Psoas muscle (tissue), 8 donors: Measurements from ENCODE around the gene TNC. TPM values are rescaled to one million over a fixed set of nuclear protein-coding genes. Genes with fewer than 3 reads are reported as not detected.

ENCODE experiments used
- ATAC-seq, 4 donors: fragments of 200-7000 bp; cut with Tn5 transposase; one replicate each; pipeline ENCODE4 v1.9.1; 2020; ENCODE audit warnings: moderate library complexity in 3 of 4, mild to moderate bottlenecking in 2 of 4
- DNase-seq, 2 donors: peaks; one replicate each; pipeline ENCODE4 v3.0.0-alpha.2; 2020
- H3K27ac ChIP-seq: fragments of 200-600 bp; one replicate; pipeline ENCODE4 v1.8.0; 2022
- H3K27me3 ChIP-seq, 3 donors: fragments of 200-600 bp in 1 of 3; one replicate each; pipeline versions ENCODE4 v1.6.1 to v1.8.0; 2013 to 2022; ENCODE audit warnings: low read length in 2 of 3, mild to moderate bottlenecking in 2 of 3, moderate library complexity in 1 of 3; ENCODE audit not compliant: insufficient read depth in 3 of 3
- H3K36me3 ChIP-seq, 2 donors: fragments of 200-600 bp in 1 of 2; one replicate each; pipeline versions ENCODE4 v1.6.1 to v1.8.0; 2013 to 2022; ENCODE audit warnings: low read depth in 1 of 2, mild to moderate bottlenecking in 1 of 2, moderate library complexity in 1 of 2; ENCODE audit not compliant: insufficient read depth in 1 of 2
- H3K4me1 ChIP-seq: fragments of 200-600 bp; one replicate; pipeline ENCODE4 v1.8.0; 2022
- H3K4me3 ChIP-seq: fragments of 200-600 bp; one replicate; pipeline ENCODE4 v1.8.0; 2022; ENCODE audit warnings: mild to moderate bottlenecking
- H3K9me3 ChIP-seq: fragments of 200-600 bp; one replicate; pipeline ENCODE4 v1.8.0; 2022
- CTCF ChIP-seq: fragments of 200-600 bp; IDR thresholded peaks from one replicate; pipeline ENCODE4 v1.8.0; 2022; ENCODE audit warnings: antibody characterized with exemption
- WGBS, 3 donors: extraction: QIAGEN DNeasy Blood & Tissue Kit; methylation state at CpG; one replicate each; pipeline versions ENCODE4 v1.1.6 to v1.1.7; 2013; 5-methylcytosine and 5-hydroxymethylcytosine counted together
- intact Hi-C, 2 donors: fragments of 100-400 bp; cut with DNase I; formaldehyde crosslinking; loops; one replicate each; pipeline versions ENCODE4 v1.11.0 to v1.14.2; 2022
- polyA plus RNA-seq, 3 donors: library from polyadenylated mRNA; stranded (reverse); fragments of 200-250 nt; gene quantifications; one replicate each; pipeline ENCODE4 v1.2.3, GENCODE V29; 2013
- total RNA-seq, 4 donors: library from RNA; stranded (reverse); fragmentation: NEBNext Ultra II Directional in 2 of 4; extraction: Animal tissue kit (Norgen Biotek cat#: 25700) in 2 of 4; gene quantifications; one replicate each; pipeline versions ENCODE4 v1.2.1 to v1.2.4, GENCODE V29; 2021 to 2023
- donor health status: healthy with polysubstance abuse.
- donor health status: DM: no; HTN: no; CAD: no; lungs with moderate emphysema.
- donor health status: Bipolar disorder and iron deficiency.
- donor health status: healthy.
- donor health status: DM: yes; HTN: yes; CAD: no.
- donor health status: DM: no; HTN: no; CAD: no.
- donor health status: DM: no; HTN: no; CAD: no.
- donor health status: DM: yes; HTN: yes; CAD: no.

Gene TNC
- total and polyA plus RNA-seq, 7 donors = 1.0 to 94.7 (median 2.8) TPM

GRCh38 chr9:115106001-115106400 lies 12.0 kb downstream of the TNC start:
- intact Hi-C loops = no loop called here
- Histone ChIP-seq H3K9me3 (no peaks in the 10 kb centered on the region), H3K27ac (no peak overlapping the region), H3K36me3 (no peaks in the 10 kb centered on the region), H3K4me3 (no peak overlapping the region), H3K4me1 (no peaks in the 10 kb centered on the region), H3K27me3 (no peaks in the 10 kb centered on the region)
- 92 to 93% (median 92%) methylated on average over 1 of the region's 1 CpG for WGBS, 3 donors
- ATAC-seq (no peak), DNase-seq (no peak)
- TF ChIP-seq CTCF = no peak

DNA sequence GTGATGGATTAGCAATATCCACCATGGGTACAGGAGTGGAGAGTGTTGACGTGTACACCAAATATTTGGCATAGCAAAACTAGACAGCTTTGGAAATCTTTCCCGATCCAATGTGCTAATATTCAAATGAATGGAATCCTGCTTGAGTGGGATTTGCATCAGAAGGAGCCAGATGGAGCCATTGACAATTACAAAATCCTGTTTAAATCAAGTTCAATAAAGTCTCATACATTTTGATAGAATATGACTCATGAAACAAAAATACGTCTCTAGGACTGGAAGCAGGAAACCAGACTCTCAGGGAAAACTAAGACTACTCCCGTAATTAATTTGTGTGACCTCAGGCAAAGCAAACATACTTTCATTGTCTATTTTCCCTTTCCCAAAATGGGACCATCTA lies 13.0 kb downstream of the TNC start:
- H3K4me1 ChIP-seq = no peaks in the 10 kb centered on the region
- no peak for ATAC-seq
- no peak for DNase-seq
- no peak overlapping the region for H3K27ac ChIP-seq
- H3K9me3 ChIP-seq = no peaks in the 10 kb centered on the region
- TF ChIP-seq CTCF = no peak
- intact Hi-C loops = no loop called here
- WGBS, 3 donors = 69 to 70% (median 70%) methylated on average over 4 of the region's 4 CpGs
- H3K4me3 ChIP-seq = no peak overlapping the region
- H3K36me3 ChIP-seq = no peaks in the 10 kb centered on the region
- H3K27me3 ChIP-seq = no peaks in the 10 kb centered on the region

GRCh38 chr9:115103746-115104477 lies 14.0 kb downstream of the TNC start:
- no peak for ATAC-seq
- 82 to 86% (median 82%) methylated on average over 3 of the region's 3 CpGs for WGBS, 3 donors
- Histone ChIP-seq H3K27me3 (no peaks in the 10 kb centered on the region), H3K36me3 (no peaks in the 10 kb centered on the region), H3K4me3 (no peak overlapping the region), H3K27ac (no peak overlapping the region), H3K9me3 (no peaks in the 10 kb centered on the region), H3K4me1 (no peaks in the 10 kb centered on the region)
- intact Hi-C loops = no loop called here
- DNase-seq = no peak
- TF ChIP-seq CTCF = no peak

GRCh38 chr9:115099901-115100300 lies 18.1 kb downstream of the TNC start:
- no peaks in the 10 kb centered on the region for H3K36me3 ChIP-seq
- H3K9me3 ChIP-seq = no peaks in the 10 kb centered on the region
- 25 to 53% (median 32%) methylated on average over 1 of the region's 1 CpG for WGBS, 3 donors
- no peaks in the 10 kb centered on the region for H3K4me1 ChIP-seq
- no peak overlapping the region for H3K27ac ChIP-seq
- no peak for TF ChIP-seq CTCF
- peaks cover 0 to 4% (median 0%) of the 10 kb centered on the region in 3 donors for H3K27me3 ChIP-seq
- ATAC-seq (no peak), DNase-seq (no peak)
- intact Hi-C loops = no loop called here
- no peak overlapping the region for H3K4me3 ChIP-seq
